Peyer's patch (tissue), 4 donors: ENCODE data around the gene CENPU.

ENCODE experiments used
- POLR2A ChIP-seq, 2 donors: fragments of 450-650 bp; IDR thresholded peaks; one replicate each; pipeline ENCODE4 v1.5.1; 2017; ENCODE audit warnings: antibody characterized with exemption in 2 of 2, mild to moderate bottlenecking in 2 of 2, moderate library complexity in 2 of 2
- TF ChIP-seq, protein P1 (sequence below), 6 experiments: fragments of 450-650 bp in 4 of 6; fragments of 200-600 bp in 2 of 6; sonication (generic) in 1 of 6; IDR thresholded peaks; one replicate each; pipeline ENCODE4 v1.5.1; 2017 to 2019; ENCODE audit warnings: antibody characterized with exemption in 6 of 6, mild to moderate bottlenecking in 3 of 6, moderate library complexity in 1 of 6

- no peak for TF ChIP-seq POLR2A (IDR thresholded peaks at IDR 0.05)
- TF ChIP-seq, protein P1, sequence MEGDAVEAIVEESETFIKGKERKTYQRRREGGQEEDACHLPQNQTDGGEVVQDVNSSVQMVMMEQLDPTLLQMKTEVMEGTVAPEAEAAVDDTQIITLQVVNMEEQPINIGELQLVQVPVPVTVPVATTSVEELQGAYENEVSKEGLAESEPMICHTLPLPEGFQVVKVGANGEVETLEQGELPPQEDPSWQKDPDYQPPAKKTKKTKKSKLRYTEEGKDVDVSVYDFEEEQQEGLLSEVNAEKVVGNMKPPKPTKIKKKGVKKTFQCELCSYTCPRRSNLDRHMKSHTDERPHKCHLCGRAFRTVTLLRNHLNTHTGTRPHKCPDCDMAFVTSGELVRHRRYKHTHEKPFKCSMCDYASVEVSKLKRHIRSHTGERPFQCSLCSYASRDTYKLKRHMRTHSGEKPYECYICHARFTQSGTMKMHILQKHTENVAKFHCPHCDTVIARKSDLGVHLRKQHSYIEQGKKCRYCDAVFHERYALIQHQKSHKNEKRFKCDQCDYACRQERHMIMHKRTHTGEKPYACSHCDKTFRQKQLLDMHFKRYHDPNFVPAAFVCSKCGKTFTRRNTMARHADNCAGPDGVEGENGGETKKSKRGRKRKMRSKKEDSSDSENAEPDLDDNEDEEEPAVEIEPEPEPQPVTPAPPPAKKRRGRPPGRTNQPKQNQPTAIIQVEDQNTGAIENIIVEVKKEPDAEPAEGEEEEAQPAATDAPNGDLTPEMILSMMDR (IDR thresholded peaks at IDR 0.05): no peak
These were observed 87.8 kb downstream of the CENPU start for GRCh38 chr4:184645904-184646610.
